Measurements from ENCODE around the gene COL21A1. TPM values are rescaled to one million over a fixed set of nuclear protein-coding genes. Genes with fewer than 3 reads are reported as not detected.
A peak's percentile ranks its signal among the peaks of the same experiment; 100 is the strongest.

Gene COL21A1
- polyA plus RNA-seq, 2 of the 4 experiments (the other 2 are of a cell fraction) = 1.4 to 3.3 TPM

GRCh38 chr6:56091159-56091869 is 156.1 kb downstream of the COL21A1 start:
- peak; percentile 64 to 70; a peak in 5 of 6 replicates for ATAC-seq
- H3K27ac ChIP-seq = peak overlapping the region; percentile 66 to 73; a peak in 5 of 6 replicates
- peak overlapping the region; percentile 59; the same call in 2 of the 3 replicates for H3K4me2 ChIP-seq
- peaks cover 12% of the 10 kb centered on the region for H3K4me1 ChIP-seq
- H3K9me3 ChIP-seq = peaks cover 9% of the 10 kb centered on the region; the same call in 1 of the 3 replicates
- DNase-seq (ENCODE audit: low read depth in 1 of 2, low spot score in 1 of 2) = peak in 1 of 2 experiments; percentile 64
- ChIA-PET CTCF (no interaction called here), POLR2A (no interaction called here)
- TF ChIP-seq KDM5A (IDR thresholded peaks at IDR 0.05) (no peak), CEBPB (IDR thresholded peaks at IDR 0.05) (peak; percentile 35 to 39; a peak in 3 of 4 replicates)
- no peak overlapping the region for H3K4me3 ChIP-seq
- WGBS (ENCODE audit: missing lambda C conversion rate) = 45% methylated on average over 3 of the region's 3 CpGs
- no peak for FAIRE-seq

GRCh38 chr6:56088641-56089040 is 158.7 kb downstream of the COL21A1 start:
- TF ChIP-seq HEYL (CRISPR knock-in tag; IDR thresholded peaks at IDR 0.05) (no peak), ZSCAN20 (CRISPR knock-in tag; IDR thresholded peaks at IDR 0.05) (no peak), TFCP2L1 (CRISPR knock-in tag; IDR thresholded peaks at IDR 0.05) (no peak), EHF (CRISPR knock-in tag; IDR thresholded peaks at IDR 0.05) (no peak), CHD2 (IDR thresholded peaks at IDR 0.05; ENCODE audit: low read length, partially characterized antibody) (no peak), RFX5 (IDR thresholded peaks at IDR 0.05) (no peak), HOXA7 (CRISPR knock-in tag; IDR thresholded peaks at IDR 0.05) (no peak), CTCF (IDR thresholded peaks at IDR 0.05) (no peak)
- no peak overlapping the region for H3K4me2 ChIP-seq
- ChIA-PET POLR2A (no interaction called here), CTCF (no interaction called here)
- 69% methylated on average over 4 of the region's 4 CpGs for WGBS (ENCODE audit: missing lambda C conversion rate)
- H3K27ac ChIP-seq = no peak overlapping the region
- no peak for ATAC-seq
- H3K4me3 ChIP-seq = no peak overlapping the region
- DNase-seq (ENCODE audit: low read depth in 1 of 2, low spot score in 1 of 2) = no peak
- H3K4me1 ChIP-seq = peaks cover 12% of the 10 kb centered on the region
- no peak for FAIRE-seq
- peaks cover 9% of the 10 kb centered on the region; the same call in 1 of the 3 replicates for H3K9me3 ChIP-seq

GRCh38 chr6:56087421-56087820 is 160.0 kb downstream of the COL21A1 start:
- no peak for FAIRE-seq
- no peak for DNase-seq (ENCODE audit: low read depth in 1 of 2, low spot score in 1 of 2)
- Histone ChIP-seq H3K4me3 (no peak overlapping the region), H3K4me1 (peaks cover 12% of the 10 kb centered on the region), H3K9me3 (peaks cover under 1% of the 10 kb centered on the region; the same call in 1 of the 3 replicates), H3K27ac (no peak overlapping the region), H3K4me2 (no peak overlapping the region)
- ATAC-seq = no peak
- TF ChIP-seq ZFP36 (IDR thresholded peaks at IDR 0.05; ENCODE audit: borderline replicate concordance, partially characterized antibody) = no peak
- no peak for TF ChIP-seq RARB (CRISPR knock-in tag; IDR thresholded peaks at IDR 0.05)
- TF ChIP-seq MAFK (IDR thresholded peaks at IDR 0.05; ENCODE audit: partially characterized antibody) = no peak
- POLR2A ChIA-PET = no interaction called here
- CTCF ChIA-PET = interaction anchor here (1.6 kb wide), 1 partner anchor 92 kb away, joined by 3 read pairs; no protein-coding TSS in a partner anchor

GRCh38 chr6:56079751-56080540 is 167.4 kb downstream of the COL21A1 start:
- CTCF ChIA-PET = no interaction called here
- Histone ChIP-seq H3K4me2 (no peak overlapping the region), H3K9me3 (peaks cover 5% of the 10 kb centered on the region; the same call in 1 of the 3 replicates), H3K4me3 (no peak overlapping the region), H3K27ac (no peak overlapping the region), H3K4me1 (no peaks in the 10 kb centered on the region)
- TF ChIP-seq CBX8 (IDR thresholded peaks at IDR 0.05) = no peak
- TF ChIP-seq SMC3 (IDR thresholded peaks at IDR 0.05) = no peak
- no peak for TF ChIP-seq HOXB5 (CRISPR knock-in tag; IDR thresholded peaks at IDR 0.05)
- ATAC-seq (no peak), DNase-seq (ENCODE audit: low read depth in 1 of 2, low spot score in 1 of 2) (no peak), FAIRE-seq (no peak)
- WGBS (ENCODE audit: missing lambda C conversion rate) = 85% methylated on average over 2 of the region's 2 CpGs
- POLR2A ChIA-PET = no interaction called here
